Psoas muscle (tissue), 8 donors: ENCODE measurements around the gene CEP20. TPM values are rescaled to one million over a fixed set of nuclear protein-coding genes. Genes with fewer than 3 reads are reported as not detected.
"Not testable (repeated sequence)": the region's sequence is repeated elsewhere in the genome, so short reads cannot be mapped to it uniquely, and the experiment has no call there.

Source experiments
- ATAC-seq, 4 donors: fragments of 200-7000 bp; cut with Tn5 transposase; one replicate each; pipeline ENCODE4 v1.9.1; 2020; ENCODE audit warnings: moderate library complexity in 3 of 4, mild to moderate bottlenecking in 2 of 4
- DNase-seq, 2 donors: peaks; one replicate each; pipeline ENCODE4 v3.0.0-alpha.2; 2020
- H3K27ac ChIP-seq: fragments of 200-600 bp; one replicate; pipeline ENCODE4 v1.8.0; 2022
- H3K27me3 ChIP-seq, 3 donors: fragments of 200-600 bp in 1 of 3; one replicate each; pipeline versions ENCODE4 v1.6.1 to v1.8.0; 2013 to 2022; ENCODE audit warnings: low read length in 2 of 3, mild to moderate bottlenecking in 2 of 3, moderate library complexity in 1 of 3; ENCODE audit not compliant: insufficient read depth in 3 of 3
- H3K36me3 ChIP-seq, 2 donors: fragments of 200-600 bp in 1 of 2; one replicate each; pipeline versions ENCODE4 v1.6.1 to v1.8.0; 2013 to 2022; ENCODE audit warnings: low read depth in 1 of 2, mild to moderate bottlenecking in 1 of 2, moderate library complexity in 1 of 2; ENCODE audit not compliant: insufficient read depth in 1 of 2
- H3K4me1 ChIP-seq: fragments of 200-600 bp; one replicate; pipeline ENCODE4 v1.8.0; 2022
- H3K4me3 ChIP-seq: fragments of 200-600 bp; one replicate; pipeline ENCODE4 v1.8.0; 2022; ENCODE audit warnings: mild to moderate bottlenecking
- H3K9me3 ChIP-seq: fragments of 200-600 bp; one replicate; pipeline ENCODE4 v1.8.0; 2022
- WGBS, 3 donors: extraction: QIAGEN DNeasy Blood & Tissue Kit; methylation state at CpG; one replicate each; pipeline versions ENCODE4 v1.1.6 to v1.1.7; 2013; 5-methylcytosine and 5-hydroxymethylcytosine counted together
- intact Hi-C, 2 donors: fragments of 100-400 bp; cut with DNase I; formaldehyde crosslinking; loops; one replicate each; pipeline versions ENCODE4 v1.11.0 to v1.14.2; 2022
- long read RNA-seq, 2 donors: library from polyadenylated mRNA; unstranded; transcript quantifications; one replicate each; pipeline ENCODE4 v2.0.0, GENCODE V29; 2021
- polyA plus RNA-seq, 3 donors: library from polyadenylated mRNA; stranded (reverse); fragments of 200-250 nt; gene quantifications; one replicate each; pipeline ENCODE4 v1.2.3, GENCODE V29; 2013
- total RNA-seq, 4 donors: library from RNA; stranded (reverse); fragmentation: NEBNext Ultra II Directional in 2 of 4; extraction: Animal tissue kit (Norgen Biotek cat#: 25700) in 2 of 4; gene quantifications; one replicate each; pipeline versions ENCODE4 v1.2.1 to v1.2.4, GENCODE V29; 2021 to 2023
- TF ChIP-seq, protein P1 (sequence below): fragments of 200-600 bp; IDR thresholded peaks from one replicate; pipeline ENCODE4 v1.8.0; 2022; ENCODE audit warnings: antibody characterized with exemption
- donor health status: healthy with polysubstance abuse.
- donor health status: DM: no; HTN: no; CAD: no; lungs with moderate emphysema.
- donor health status: Bipolar disorder and iron deficiency.
- donor health status: healthy.
- donor health status: DM: yes; HTN: yes; CAD: no.
- donor health status: DM: no; HTN: no; CAD: no.
- donor health status: DM: no; HTN: no; CAD: no.
- donor health status: DM: yes; HTN: yes; CAD: no.

CEP20 gene, protein sequence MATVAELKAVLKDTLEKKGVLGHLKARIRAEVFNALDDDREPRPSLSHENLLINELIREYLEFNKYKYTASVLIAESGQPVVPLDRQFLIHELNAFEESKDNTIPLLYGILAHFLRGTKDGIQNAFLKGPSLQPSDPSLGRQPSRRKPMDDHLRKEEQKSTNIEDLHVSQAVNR
- total RNA-seq (10 to 100 TPM; 38.1 to 67.1 (median 56.0) TPM), polyA plus RNA-seq (10 to 100 TPM; 33.0 to 98.9 (median 33.5) TPM)
- long read RNA-seq, donor 1, transcript FOPNL-201 (5 exons, 2,275 nt): major isoform, 53 of 61 reads
- long read RNA-seq, donor 1, partial matches to known transcripts: 0 of 61 reads
- long read RNA-seq, donor 1, other reads (novel, unspliced or antisense): 0 of 61 reads
- long read RNA-seq, donor 2, transcript FOPNL-208 (4 exons, 565 nt): minor isoform, 8 of 131 reads
- long read RNA-seq, donor 2, transcript FOPNL-201 (5 exons, 2,275 nt): major isoform, 105 of 131 reads
- long read RNA-seq, donor 2, partial matches to known transcripts: 3 of 131 reads
- long read RNA-seq, donor 2, other reads (novel, unspliced or antisense): 10 of 131 reads

DNA sequence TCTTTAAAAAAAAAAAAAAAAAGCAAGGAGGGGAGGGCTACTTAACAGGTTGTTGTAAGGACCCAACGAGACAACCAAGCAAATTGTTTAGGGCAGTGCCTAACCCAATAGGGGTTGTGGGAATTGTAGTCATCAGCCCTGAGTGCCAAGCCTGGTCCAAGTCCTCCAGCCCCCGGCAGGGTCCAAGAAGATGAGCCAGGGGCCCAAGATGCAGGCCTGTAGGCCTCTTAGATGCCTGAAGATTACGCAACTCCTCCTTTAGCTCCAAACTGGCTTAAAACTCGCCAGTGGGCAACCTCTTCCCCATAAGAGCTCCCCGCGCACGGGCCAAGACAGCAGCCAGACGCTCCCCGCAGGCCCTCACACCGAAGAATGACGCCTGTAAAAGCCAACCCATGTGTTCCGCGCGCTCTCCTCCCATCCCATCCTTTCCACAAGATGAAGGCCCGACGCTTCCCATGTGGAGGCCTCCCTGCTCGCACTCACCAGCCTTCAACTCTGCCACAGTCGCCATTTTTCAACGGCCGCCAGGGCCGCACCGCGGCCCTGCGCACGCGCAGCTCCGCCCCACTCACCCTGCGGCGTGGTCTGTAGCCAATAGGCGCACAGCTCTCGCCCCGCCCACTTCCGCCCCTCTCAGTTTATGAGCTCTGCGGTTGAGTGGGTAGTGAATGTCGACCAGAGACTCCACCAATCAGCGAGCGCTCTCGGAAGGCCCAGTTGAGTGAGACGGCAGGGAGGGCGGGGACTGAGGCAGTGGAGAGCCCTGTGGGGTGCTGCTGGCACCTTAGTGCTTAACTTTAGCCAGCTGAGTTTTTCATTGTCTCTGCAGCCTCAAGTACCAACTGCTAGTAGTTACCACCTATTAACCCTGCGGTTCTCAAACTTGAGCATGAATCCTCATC lies at the start of gene CEP20:
Gene CEP20 (minus strand): TSS at position 532 of the 905 bp plus-strand sequence. CDS start 18 bp downstream, at position 514.
- Histone ChIP-seq H3K27me3 (no peaks in the 10 kb centered on the region), H3K4me3 (peak within 1 kb of the TSS; percentile 95), H3K27ac (peak within 1 kb of the TSS; percentile 97), H3K9me3 (no peaks in the 10 kb centered on the region), H3K36me3 (peaks cover 0 to 19% of the 10 kb centered on the region in 2 donors), H3K4me1 (peaks cover 37% of the 10 kb centered on the region)
- ATAC-seq: peak; percentile 99 to 100 (median 100)
- peak; percentile 100 for DNase-seq
- intact Hi-C loops: loop anchor here in 1 of 2 donors (5.0 to 10.0 kb wide), 2 partner anchors 59 to 64 kb away; partner anchors contain the start of gene ABCC1
- WGBS, 3 donors: 0 to 1% (median 0%) methylated on average over 41 of the region's 41 CpGs
- TF ChIP-seq, protein P1, sequence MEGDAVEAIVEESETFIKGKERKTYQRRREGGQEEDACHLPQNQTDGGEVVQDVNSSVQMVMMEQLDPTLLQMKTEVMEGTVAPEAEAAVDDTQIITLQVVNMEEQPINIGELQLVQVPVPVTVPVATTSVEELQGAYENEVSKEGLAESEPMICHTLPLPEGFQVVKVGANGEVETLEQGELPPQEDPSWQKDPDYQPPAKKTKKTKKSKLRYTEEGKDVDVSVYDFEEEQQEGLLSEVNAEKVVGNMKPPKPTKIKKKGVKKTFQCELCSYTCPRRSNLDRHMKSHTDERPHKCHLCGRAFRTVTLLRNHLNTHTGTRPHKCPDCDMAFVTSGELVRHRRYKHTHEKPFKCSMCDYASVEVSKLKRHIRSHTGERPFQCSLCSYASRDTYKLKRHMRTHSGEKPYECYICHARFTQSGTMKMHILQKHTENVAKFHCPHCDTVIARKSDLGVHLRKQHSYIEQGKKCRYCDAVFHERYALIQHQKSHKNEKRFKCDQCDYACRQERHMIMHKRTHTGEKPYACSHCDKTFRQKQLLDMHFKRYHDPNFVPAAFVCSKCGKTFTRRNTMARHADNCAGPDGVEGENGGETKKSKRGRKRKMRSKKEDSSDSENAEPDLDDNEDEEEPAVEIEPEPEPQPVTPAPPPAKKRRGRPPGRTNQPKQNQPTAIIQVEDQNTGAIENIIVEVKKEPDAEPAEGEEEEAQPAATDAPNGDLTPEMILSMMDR: no peak

DNA sequence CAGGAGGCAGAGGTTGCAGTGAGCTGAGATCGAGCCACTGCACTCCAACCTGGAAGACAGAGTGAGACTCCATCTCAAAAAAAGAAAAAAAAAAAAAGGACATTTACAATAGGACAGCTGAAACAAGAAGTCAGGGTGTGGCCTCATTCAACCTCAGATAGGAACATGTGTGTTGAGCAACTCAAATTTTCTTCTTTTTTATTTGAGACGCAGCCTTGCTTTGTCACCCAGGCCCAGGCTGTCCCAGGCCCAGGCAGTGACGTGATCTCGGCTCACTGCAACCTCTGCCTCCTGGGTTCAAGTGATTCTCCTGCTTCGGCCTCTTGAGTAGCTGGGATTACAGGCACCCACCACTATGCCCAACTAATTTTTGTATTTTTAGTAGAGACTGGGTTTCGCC lies 48.4 kb upstream of the CEP20 start:
- intact Hi-C loops, H3K27ac ChIP-seq, ATAC-seq, H3K36me3 ChIP-seq, DNase-seq, H3K4me1 ChIP-seq, H3K4me3 ChIP-seq, H3K27me3 ChIP-seq: not testable (repeated sequence)
- peaks cover 10% of the 10 kb centered on the region for H3K9me3 ChIP-seq
- 94 to 96% (median 95%) methylated on average over 6 of the region's 6 CpGs for WGBS, 3 donors

DNA sequence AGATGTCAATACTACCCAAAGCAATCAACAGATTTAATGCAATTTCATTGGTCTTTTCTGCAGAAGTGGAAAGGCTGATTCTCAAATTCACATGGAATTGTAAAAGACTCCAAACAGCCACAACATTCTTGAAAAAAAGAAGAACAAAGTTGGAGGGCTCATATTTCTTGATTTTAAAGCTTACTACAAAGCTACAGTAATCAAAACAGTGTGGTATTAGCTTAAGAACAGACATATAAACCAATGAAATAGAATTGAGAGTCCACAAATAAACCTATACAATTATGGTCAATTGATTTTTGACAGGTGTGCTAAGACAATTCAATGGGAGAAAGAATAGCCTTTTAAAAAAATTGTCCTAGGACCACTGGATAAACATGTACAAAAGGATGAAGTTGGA lies 46.6 kb upstream of the CEP20 start:
- intact Hi-C loops: no loop called here
- no peak for DNase-seq
- Histone ChIP-seq H3K4me3 (no peak overlapping the region), H3K27ac (no peak overlapping the region), H3K4me1 (no peaks in the 10 kb centered on the region), H3K9me3 (peaks cover 10% of the 10 kb centered on the region), H3K27me3 (no peaks in the 10 kb centered on the region), H3K36me3 (no peaks in the 10 kb centered on the region)
- TF ChIP-seq, protein P1: no peak
- ATAC-seq: no peak

DNA sequence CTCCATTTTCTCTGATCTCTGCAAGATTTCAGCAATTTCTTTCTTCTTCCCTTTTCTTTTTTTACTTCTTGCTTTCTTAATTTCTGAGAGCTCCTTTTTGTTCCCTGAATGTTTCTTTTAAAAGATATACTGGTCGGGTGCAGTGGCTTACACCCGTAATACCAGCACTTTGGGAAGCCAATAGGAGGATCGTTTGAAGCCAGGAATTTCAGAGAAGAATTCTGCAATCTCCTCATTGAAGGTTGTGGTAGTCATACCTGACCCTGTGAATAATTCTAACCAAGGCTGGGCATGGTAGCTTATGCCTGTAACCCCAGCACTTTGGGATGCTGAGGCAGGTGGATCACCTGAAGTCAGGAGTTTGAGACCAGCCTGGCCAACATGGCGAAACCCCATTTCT lies 45.4 kb upstream of the CEP20 start:
- no peak for ATAC-seq
- intact Hi-C loops: no loop called here
- H3K27me3 ChIP-seq: no peaks in the 10 kb centered on the region
- DNase-seq: no peak
- H3K27ac ChIP-seq: no peak overlapping the region
- no peaks in the 10 kb centered on the region for H3K4me1 ChIP-seq
- 83 to 90% (median 84%) methylated on average over 4 of the region's 4 CpGs for WGBS, 3 donors
- peaks cover 10% of the 10 kb centered on the region for H3K9me3 ChIP-seq
- TF ChIP-seq, protein P1: no peak
- H3K36me3 ChIP-seq: no peaks in the 10 kb centered on the region
- H3K4me3 ChIP-seq: no peak overlapping the region

DNA sequence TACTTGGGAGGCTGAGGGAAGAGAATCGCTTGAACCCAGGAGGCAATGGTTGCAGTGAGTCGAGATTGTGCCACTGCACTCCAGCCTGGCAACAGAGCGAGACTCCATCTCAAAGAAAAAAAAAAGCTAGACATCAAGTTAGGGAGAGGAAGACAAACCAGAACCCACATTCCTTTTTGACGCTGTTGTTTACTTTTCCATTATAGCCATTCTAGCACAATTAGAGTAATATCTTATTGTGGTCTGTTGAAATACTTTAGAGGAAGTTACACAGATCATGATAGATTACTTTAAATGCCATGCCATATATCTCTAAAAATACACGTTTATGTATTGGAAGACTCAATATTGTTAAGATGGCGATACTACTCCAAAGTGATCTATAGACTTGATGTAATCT lies 44.5 kb upstream of the CEP20 start:
- TF ChIP-seq, protein P1: no peak
- 83 to 89% (median 89%) methylated on average over 6 of the region's 6 CpGs for WGBS, 3 donors
- H3K9me3 ChIP-seq: peaks cover 10% of the 10 kb centered on the region
- no peaks in the 10 kb centered on the region for H3K4me1 ChIP-seq
- H3K27ac ChIP-seq: no peak overlapping the region
- H3K4me3 ChIP-seq: no peak overlapping the region
- H3K36me3 ChIP-seq: no peaks in the 10 kb centered on the region
- no peak for ATAC-seq
- H3K27me3 ChIP-seq: no peaks in the 10 kb centered on the region
- DNase-seq: no peak
- intact Hi-C loops: no loop called here
